GM20431 (cell line): ENCODE measurements around the gene TSPAN9.

ENCODE experiments used
- in situ Hi-C: fragments of 300-500 bp; cut with MseI, MboI; formaldehyde crosslinking; loops from one replicate; pipeline ENCODE4 v1.15.0; 2020; ENCODE audit warnings: low sequenced_read_pairs; ENCODE audit not compliant: unreplicated experiment

Gene TSPAN9

DNA sequence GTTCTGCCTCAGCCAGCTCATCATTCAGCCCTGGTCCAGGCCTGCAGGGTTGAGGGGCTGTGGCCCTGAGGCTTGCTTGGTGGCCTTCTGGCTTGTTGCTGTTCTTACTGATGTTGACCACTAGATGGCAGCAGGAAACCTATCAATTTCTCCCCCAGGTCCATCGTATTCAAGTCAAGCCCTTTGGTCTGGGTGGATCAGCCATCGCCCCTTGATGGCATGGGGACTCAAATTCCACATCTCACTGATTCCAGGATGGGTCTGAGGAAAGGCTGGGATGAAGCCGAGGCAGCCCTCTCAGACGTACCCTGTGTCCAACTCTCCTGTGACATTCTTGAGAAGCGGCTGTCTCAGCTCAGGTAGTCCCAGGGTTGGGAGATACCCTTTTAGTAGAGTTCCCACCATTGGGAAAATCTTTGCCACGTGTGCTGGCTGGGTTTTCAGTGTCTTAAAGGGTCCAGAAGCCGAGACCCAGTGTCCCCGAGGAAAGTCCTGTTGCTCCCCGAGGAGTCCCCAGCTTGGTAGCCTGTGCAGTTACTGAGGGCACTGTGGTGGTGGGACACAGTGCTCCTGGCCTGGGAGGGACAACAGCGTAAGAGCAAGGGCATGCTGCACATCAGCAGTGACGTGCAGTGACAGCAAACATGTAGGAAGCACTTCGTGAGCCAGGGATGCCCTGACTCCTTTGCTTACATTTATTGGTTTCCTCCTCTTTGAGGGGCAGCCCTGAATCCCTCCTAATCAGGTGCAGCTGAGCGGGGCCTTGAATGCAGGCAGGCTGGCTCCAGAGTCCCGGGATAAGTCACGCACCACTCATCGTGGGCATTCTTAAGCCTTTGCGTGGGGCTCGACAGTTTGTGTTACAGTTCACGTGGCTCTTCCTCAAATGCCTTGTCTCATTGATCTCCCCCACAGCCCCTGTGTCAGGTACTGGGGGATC lies 58.6 kb downstream of the TSPAN9 start:
- in situ Hi-C loops, result loop anchor here (10.0 kb wide), 2 partner anchors 69 to 139 kb away; no protein-coding TSS in a partner anchor

DNA sequence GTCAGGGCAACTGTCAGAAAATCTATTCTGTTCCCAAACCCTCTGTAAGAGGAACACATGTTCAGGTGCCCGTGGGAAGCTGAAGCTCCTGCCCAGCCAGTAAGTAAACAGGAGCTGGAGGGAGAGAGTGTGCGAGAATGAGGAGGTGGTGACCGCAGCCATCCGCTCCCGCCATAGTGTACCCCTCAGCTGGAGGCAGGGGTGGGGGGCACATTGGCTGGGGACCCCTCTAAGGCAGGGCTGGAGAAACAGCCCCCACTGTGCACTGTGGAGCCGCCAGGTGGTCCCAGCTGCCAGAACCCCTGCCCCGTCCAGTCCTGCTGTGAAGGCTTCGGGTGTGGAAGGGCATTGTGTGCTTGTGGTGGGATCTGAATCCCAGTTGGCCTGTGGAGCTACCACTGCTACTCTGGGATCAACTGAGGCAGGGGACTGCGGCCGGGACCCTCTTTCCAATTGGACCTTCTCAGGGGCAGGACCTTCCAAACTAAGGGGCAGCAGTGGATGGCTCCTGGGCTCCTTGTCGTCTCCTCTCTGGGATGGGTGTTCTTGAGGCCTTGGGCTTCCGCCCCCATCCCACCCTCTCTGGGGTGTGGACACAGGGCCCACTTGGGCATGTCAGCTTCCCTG lies 59.6 kb downstream of the TSPAN9 start:
- in situ Hi-C loops, result loop anchor here (10.0 kb wide), 2 partner anchors 68 to 138 kb away; no protein-coding TSS in a partner anchor

DNA sequence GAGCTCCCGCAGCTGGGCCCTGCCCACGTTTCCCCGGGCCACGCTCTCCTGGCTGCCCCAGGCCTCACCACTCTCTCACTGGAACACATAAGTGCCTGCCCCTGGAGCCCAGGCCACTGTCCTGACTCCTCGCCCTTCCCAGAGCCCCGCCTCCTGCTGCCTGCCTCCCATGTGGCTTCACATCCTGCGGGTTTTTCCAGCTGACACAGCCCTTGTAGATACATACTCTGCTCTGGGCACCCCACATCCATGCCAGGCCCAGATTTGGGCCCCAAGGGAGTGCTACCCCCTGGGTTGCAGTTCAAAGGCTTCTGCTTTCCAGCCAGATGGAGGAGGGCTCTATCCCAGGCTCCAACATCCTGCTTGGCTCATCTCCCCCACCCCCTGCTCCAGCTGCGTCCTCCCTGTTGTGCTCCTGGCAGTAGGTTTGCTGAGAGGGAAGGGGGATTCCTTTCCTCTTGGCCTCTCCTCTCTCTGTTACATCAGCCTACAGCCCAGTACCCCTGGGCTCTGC lies 60.1 kb downstream of the TSPAN9 start:
- in situ Hi-C loops, result loop anchor here (10.0 kb wide), 2 partner anchors 67 to 137 kb away; no protein-coding TSS in a partner anchor

DNA sequence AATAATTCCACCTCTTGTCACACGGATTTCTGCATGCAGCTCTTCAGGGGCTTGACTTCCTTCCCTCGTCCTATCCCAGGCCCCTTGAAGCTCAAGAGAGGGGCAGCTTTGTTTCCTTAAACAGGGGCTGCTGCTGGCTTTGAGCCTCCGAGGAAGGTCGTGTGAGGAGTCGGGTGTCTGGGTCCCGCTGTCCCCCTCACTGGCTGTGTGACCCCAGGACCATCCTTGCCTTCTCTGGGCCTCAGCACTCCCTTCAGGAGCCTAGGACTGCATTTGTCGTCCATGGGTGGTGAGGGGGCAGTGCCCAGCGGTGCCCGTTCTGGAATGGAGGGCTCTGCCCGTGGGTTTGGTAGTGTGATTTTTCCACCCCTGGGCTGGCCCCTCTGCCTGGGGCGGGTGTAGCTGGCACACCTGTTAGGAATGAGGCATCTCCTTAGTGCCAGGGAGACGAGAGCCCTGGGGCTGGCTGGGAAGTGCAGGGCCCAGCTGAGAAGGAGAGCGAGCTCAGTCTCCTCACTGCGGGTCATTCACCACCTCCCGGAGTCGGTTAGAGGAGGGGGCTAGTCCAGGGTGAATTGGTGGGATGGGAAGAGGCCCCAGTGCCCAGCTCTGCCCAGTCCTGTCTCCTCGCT lies 60.8 kb downstream of the TSPAN9 start:
- in situ Hi-C loops, result loop anchor here (10.0 kb wide), 2 partner anchors 67 to 137 kb away; no protein-coding TSS in a partner anchor

- in situ Hi-C loops, result loop anchor here (10.0 kb wide), 2 partner anchors 66 to 136 kb away; no protein-coding TSS in a partner anchor
Observed at GRCh38 chr12:3138941-3139511, 61.8 kb downstream of the TSPAN9 start.

DNA sequence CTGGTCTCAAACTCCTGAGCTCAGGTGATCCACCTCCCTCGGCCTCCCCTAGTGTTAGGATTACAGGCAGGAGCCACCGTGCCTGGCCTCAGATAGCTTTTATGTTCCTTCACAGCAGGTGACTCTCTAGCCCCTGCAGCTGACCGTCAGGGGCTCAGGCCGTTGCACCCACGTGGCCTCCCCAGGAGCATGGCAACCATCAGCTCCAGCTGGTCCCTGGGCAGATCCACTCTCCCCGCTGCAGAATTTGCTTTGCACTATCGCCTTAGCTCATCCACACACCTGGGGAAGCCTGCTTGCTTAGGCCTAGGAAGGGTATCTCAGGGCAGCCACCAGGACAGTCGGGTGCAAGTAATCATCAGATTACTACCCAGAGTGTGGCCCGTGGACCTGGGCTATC lies 62.6 kb downstream of the TSPAN9 start:
- in situ Hi-C loops, result loop anchor here (10.0 kb wide), 2 partner anchors 65 to 135 kb away; no protein-coding TSS in a partner anchor

DNA sequence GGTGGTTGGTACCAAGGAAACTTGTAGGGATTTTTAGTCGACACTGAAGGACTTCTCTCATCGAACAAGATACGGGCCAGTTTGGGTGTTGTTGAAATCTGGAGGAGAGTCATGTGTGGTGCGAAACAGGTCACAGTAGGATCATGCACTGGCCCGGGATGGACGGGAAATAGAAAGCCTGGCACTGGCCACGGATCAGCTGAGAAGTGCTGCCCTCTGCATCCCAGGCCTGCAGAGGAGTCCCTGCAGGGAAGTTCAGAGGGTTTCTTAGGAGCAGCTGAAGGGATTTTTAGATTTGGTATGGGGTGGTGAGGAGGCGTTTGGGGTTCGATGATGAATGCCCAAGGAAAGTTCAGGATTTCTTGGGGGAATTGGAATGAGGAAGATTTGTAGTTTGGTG lies 63.1 kb downstream of the TSPAN9 start:
- in situ Hi-C loops, result no loop called here

- in situ Hi-C loops, result no loop called here
Observed at GRCh38 chr12:3141339-3142321, 64.5 kb downstream of the TSPAN9 start.

- in situ Hi-C loops, result no loop called here
Observed at GRCh38 chr12:3142386-3142785, 65.2 kb downstream of the TSPAN9 start.

- in situ Hi-C loops, result no loop called here
Observed at GRCh38 chr12:3144495-3144894, 67.3 kb downstream of the TSPAN9 start.

DNA sequence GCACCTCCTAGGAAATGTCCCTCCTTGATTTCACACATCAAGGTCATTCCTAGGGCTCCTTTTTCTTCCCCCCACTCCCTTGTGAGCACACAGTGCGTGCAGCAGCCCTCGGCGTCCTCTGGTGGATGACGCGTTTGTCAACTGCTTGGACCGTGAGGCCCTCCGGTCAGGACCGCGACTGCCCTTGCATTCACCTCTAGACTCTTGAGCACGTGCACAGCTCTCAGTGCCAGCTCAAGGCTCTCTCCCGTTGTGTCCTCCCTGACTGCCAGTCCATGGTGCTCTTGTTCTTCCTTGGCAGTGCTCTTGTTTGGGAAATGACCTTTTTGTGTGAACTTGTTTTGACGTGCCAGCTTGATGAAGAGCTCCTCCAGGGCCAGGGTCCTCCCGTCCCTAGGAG lies 67.9 kb downstream of the TSPAN9 start:
- in situ Hi-C loops, result no loop called here

DNA sequence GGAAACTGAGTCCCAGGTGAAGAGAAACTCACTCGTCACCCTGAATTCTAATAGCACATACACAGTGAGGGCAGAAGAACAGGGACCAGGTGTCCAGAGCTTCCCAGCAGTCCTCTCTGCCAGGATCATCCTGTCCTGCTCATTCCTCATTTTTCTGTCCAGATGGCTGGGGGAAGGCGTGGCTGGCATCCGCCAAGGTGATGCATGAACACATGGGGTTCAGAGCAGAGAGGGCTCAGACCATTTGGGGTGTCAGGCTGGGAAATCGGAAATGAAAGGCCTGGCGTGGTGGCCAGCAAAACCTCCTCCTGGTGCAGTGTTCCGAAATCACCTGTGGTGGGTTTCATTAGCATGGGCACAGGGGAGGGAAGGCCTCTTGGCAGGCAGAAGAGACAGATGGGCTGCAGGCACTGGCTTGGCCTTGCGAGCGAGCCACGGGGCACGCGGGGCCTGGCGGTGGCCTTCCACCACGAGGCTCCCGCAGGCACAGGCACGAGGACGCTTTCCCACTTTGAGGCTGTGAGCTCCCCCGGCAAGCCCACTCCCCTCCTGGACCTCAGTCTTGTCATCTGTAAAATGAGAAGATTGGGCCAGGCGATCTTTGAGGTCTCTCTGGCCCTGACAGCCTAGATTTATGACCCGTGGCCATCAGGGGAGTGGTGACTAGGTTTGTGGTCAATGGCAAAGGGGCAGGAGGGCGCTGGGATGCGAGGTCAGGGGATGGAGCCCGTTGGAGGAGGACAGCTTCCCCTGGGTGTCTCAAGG lies 68.5 kb downstream of the TSPAN9 start:
- in situ Hi-C loops, result no loop called here

DNA sequence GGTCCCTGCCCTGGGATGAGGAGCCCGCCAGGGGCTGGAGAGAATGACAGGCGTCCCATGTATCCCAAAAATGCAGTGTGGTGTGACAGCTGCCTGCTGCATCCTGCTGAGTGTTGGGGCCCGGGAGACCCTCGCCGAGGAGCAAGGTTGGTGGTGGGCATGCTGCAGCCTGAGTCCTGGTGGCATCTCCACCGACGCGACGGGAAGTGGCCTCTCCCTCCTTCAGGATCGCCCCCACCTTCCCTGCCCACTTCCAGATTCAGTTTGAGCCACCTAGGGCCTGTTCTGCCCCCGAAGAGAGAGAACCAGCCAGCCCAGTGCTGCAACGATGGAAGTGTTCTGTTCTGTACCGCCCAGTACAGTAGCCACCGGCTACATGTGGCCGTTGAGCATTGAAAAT lies 70.1 kb downstream of the TSPAN9 start:
- in situ Hi-C loops, result no loop called here

GRCh38 chr12:3148366-3149000 lies 71.3 kb downstream of the TSPAN9 start:
- in situ Hi-C loops, result no loop called here

DNA sequence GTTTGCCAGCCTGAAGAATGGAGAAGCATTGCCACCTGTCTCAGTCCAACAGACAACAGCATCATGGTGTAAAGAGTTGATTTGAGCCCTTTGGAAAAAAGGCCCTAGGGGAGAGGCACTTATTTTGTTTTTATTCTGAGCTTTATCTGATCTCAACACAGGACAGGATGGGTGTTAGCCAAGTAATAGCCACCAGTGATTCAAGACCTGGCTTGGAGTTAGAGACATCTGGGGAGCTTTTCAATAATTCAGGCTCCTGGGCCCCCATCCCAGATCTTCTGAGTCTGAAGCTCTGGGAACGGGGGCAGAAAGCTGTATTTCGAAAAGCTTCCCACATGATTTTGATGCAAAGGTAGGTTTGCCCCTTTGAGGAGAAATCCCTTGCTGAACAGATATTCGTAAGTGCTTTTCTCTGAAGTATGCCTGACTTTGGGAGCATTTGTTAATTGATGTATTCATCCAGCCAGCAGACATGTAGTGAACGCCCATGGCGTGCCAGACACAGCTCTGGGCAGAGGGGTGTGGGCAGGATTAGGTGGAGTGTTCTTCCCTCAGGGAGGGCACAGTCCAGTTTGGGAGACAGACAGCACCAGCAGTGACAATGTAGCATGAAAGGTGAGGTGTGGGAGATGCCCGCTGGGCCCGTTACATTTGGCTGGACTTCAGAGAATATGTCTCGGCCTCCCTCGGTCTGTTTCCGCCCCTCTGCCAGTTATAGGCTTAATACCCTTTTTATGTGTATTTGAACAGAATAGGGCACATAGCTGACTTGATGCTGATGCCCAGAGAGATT lies 72.5 kb downstream of the TSPAN9 start:
- in situ Hi-C loops, result no loop called here

DNA sequence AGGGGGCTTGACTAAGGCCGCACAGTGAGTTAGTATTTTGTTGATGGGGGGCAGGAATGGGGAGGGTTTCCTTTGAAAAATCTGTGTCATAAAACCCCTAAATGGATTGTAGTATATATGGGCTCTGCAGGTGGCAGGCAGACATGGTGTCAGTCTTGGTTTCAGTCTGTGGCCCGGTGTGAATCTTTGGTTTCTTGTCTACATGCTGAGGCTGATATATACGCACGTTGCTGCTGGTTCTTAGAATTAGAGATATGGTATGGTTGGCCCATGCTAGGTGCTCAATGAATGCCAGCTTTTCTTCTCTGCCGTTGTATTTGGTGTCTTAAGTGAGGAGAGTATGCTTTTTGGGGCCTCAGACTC lies 73.1 kb downstream of the TSPAN9 start:
- in situ Hi-C loops, result no loop called here
